ENCODE data around the gene FCHSD2.

- no peak for TF ChIP-seq CTCF (IDR thresholded peaks at IDR 0.05; ENCODE audit: borderline replicate concordance, extremely low read depth, low read length, poor library complexity, severe bottlenecking)
- TF ChIP-seq EZH2 (IDR thresholded peaks at IDR 0.05; ENCODE audit: borderline replicate concordance, low read depth, low read length, severe bottlenecking), result no peak
These were observed 271.0 kb downstream of the FCHSD2 start for GRCh38 chr11:72871119-72871518.

All from DND-41 (cell line).